T-helper 2 cell (primary cell): ENCODE data around the gene ZNF750.

ENCODE experiments used
- DNase-seq, 5 experiments: peaks; one replicate each; pipeline versions ENCODE4 v3.0.0 to v3.0.0-alpha.2; 2012 to 2022

Gene ZNF750

GRCh38 chr17:82832881-82833475 lies 6.8 kb downstream of the ZNF750 start:
- no peak for DNase-seq

GRCh38 chr17:82832411-82832810 lies 7.4 kb downstream of the ZNF750 start:
- DNase-seq, result no peak

GRCh38 chr17:82831818-82832200 lies 8.0 kb downstream of the ZNF750 start:
- no peak for DNase-seq

GRCh38 chr17:82831041-82831817 lies 8.6 kb downstream of the ZNF750 start:
- DNase-seq, result no peak

- DNase-seq, result no peak
Observed at GRCh38 chr17:82830249-82830661, 9.6 kb downstream of the ZNF750 start.

- DNase-seq, result no peak
Observed at GRCh38 chr17:82828875-82829487, 10.8 kb downstream of the ZNF750 start.

- DNase-seq, result no peak
Observed at GRCh38 chr17:82826956-82827355, 12.9 kb downstream of the ZNF750 start.

- no peak for DNase-seq
Observed at GRCh38 chr17:82826211-82826610, 13.6 kb downstream of the ZNF750 start.

GRCh38 chr17:82825540-82826124 lies 14.2 kb downstream of the ZNF750 start:
- DNase-seq, result no peak

- no peak for DNase-seq
Observed at GRCh38 chr17:82823004-82823403, 16.8 kb downstream of the ZNF750 start.

GRCh38 chr17:82822281-82822680 lies 17.5 kb downstream of the ZNF750 start:
- DNase-seq, result no peak

GRCh38 chr17:82821554-82821953 lies 18.3 kb downstream of the ZNF750 start:
- DNase-seq, result no peak

GRCh38 chr17:82820278-82821251 lies 19.3 kb downstream of the ZNF750 start:
- no peak for DNase-seq

- DNase-seq, result no peak
Observed at GRCh38 chr17:82817947-82818346, 21.9 kb downstream of the ZNF750 start.

- DNase-seq, result no peak
Observed at GRCh38 chr17:82816358-82816757, 23.5 kb downstream of the ZNF750 start.

GRCh38 chr17:82815790-82816305 lies 24.0 kb downstream of the ZNF750 start:
- DNase-seq, result no peak

- DNase-seq, result no peak
Observed at GRCh38 chr17:82815354-82815753, 24.5 kb downstream of the ZNF750 start.

GRCh38 chr17:82814834-82815233 lies 25.0 kb downstream of the ZNF750 start:
- no peak for DNase-seq

- no peak for DNase-seq
Observed at GRCh38 chr17:82813299-82814051, 26.3 kb downstream of the ZNF750 start.

- no peak for DNase-seq
Observed at GRCh38 chr17:82812601-82813000, 27.2 kb downstream of the ZNF750 start.

- no peak for DNase-seq
Observed at GRCh38 chr17:82812058-82812457, 27.8 kb downstream of the ZNF750 start.
